Right kidney (tissue), 1 donor: ENCODE data around the gene PRDX6.
"Not testable (repeated sequence)": the region's sequence is repeated elsewhere in the genome, so short reads cannot be mapped to it uniquely, and the experiment has no call there.

Experiments
- DNase-seq: peaks from one replicate; pipeline ENCODE4 v3.0.0-alpha.2; 2016

PRDX6 gene

GRCh38 chr1:173459885-173460284 is 17.2 kb upstream of the PRDX6 start:
- DNase-seq: no peak

- DNase-seq: not testable (repeated sequence)
Measured at GRCh38 chr1:173462666-173463065, 14.5 kb upstream of the PRDX6 start.

- not testable (repeated sequence) for DNase-seq
Measured at GRCh38 chr1:173464185-173464584, 12.9 kb upstream of the PRDX6 start.

GRCh38 chr1:173467426-173467825 is 9.7 kb upstream of the PRDX6 start:
- no peak for DNase-seq

GRCh38 chr1:173469656-173470055 is 7.5 kb upstream of the PRDX6 start:
- no peak for DNase-seq

- DNase-seq: no peak
Measured at GRCh38 chr1:173470608-173471007, 6.5 kb upstream of the PRDX6 start.

- peak; percentile 7 for DNase-seq
Measured at GRCh38 chr1:173473599-173474011, 3.5 kb upstream of the PRDX6 start.

- no peak for DNase-seq
Measured at GRCh38 chr1:173474097-173474779, 2.9 kb upstream of the PRDX6 start.

- DNase-seq: peak; percentile 8
Measured at GRCh38 chr1:173474780-173475421, 2.2 kb upstream of the PRDX6 start.

GRCh38 chr1:173475564-173476196 is 1.5 kb upstream of the PRDX6 start:
- DNase-seq: peak; percentile 19

- DNase-seq: no peak
Measured at GRCh38 chr1:173476197-173476664, 904 bp upstream of the PRDX6 start.

- peak; percentile 91 for DNase-seq
Measured at GRCh38 chr1:173476665-173477285, 360 bp upstream of the PRDX6 start.

GRCh38 chr1:173478094-173478674 is 1.0 kb downstream of the PRDX6 start:
- DNase-seq: no peak

GRCh38 chr1:173479649-173480048 is 2.5 kb downstream of the PRDX6 start:
- DNase-seq: no peak

GRCh38 chr1:173481195-173481772 is 4.1 kb downstream of the PRDX6 start:
- no peak for DNase-seq

- no peak for DNase-seq
Measured at GRCh38 chr1:173482683-173483082, 5.5 kb downstream of the PRDX6 start.

- no peak for DNase-seq
Measured at GRCh38 chr1:173484276-173484675, 7.1 kb downstream of the PRDX6 start.

- DNase-seq: no peak
Measured at GRCh38 chr1:173485401-173485800, 8.3 kb downstream of the PRDX6 start.

GRCh38 chr1:173488001-173488400 is 10.9 kb downstream of the PRDX6 start:
- no peak for DNase-seq

GRCh38 chr1:173489149-173489600 is 12.0 kb downstream of the PRDX6 start:
- DNase-seq: no peak

GRCh38 chr1:173489929-173490328 is 12.8 kb downstream of the PRDX6 start:
- no peak for DNase-seq

GRCh38 chr1:173491508-173491907 is 14.4 kb downstream of the PRDX6 start:
- no peak for DNase-seq
